Measurements from ENCODE around the gene HBA1. TPM values are rescaled to one million over a fixed set of nuclear protein-coding genes. Genes with fewer than 3 reads are reported as not detected.

The HBA1 gene
- total and polyA plus RNA-seq, 9 of the 15 experiments (the other 6 are each of a cell fraction or from before 2014, with no cell fraction given): 128 to 2,388 (median 380) TPM

DNA sequence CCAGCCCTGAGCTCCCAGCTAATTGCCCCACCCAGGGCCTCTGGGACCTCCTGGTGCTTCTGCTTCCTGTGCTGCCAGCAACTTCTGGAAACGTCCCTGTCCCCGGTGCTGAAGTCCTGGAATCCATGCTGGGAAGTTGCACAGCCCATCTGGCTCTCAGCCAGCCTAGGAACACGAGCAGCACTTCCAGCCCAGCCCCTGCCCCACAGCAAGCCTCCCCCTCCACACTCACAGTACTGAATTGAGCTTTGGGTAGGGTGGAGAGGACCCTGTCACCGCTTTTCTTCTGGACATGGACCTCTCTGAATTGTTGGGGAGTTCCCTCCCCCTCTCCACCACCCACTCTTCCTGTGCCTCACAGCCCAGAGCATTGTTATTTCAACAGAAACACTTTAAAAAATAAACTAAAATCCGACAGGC lies 6.4 kb upstream of the HBA1 start (continued):
- TF ChIP-seq, protein P1, sequence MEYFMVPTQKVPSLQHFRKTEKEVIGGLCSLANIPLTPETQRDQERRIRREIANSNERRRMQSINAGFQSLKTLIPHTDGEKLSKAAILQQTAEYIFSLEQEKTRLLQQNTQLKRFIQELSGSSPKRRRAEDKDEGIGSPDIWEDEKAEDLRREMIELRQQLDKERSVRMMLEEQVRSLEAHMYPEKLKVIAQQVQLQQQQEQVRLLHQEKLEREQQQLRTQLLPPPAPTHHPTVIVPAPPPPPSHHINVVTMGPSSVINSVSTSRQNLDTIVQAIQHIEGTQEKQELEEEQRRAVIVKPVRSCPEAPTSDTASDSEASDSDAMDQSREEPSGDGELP (CRISPR knock-in tag; IDR thresholded peaks at IDR 0.05; ENCODE audit: borderline replicate concordance): peak; percentile 47
- TF ChIP-seq SMARCA4 (IDR thresholded peaks at IDR 0.05): 0 out of 2 replicates have a peak, but pooled peaks have one; percentile 13
- 0 out of 2 replicates have a peak, but pooled peaks have one; percentile 27 for TF ChIP-seq NCOA1 (IDR thresholded peaks at IDR 0.05; ENCODE audit: low read depth)
- TF ChIP-seq, protein P2, sequence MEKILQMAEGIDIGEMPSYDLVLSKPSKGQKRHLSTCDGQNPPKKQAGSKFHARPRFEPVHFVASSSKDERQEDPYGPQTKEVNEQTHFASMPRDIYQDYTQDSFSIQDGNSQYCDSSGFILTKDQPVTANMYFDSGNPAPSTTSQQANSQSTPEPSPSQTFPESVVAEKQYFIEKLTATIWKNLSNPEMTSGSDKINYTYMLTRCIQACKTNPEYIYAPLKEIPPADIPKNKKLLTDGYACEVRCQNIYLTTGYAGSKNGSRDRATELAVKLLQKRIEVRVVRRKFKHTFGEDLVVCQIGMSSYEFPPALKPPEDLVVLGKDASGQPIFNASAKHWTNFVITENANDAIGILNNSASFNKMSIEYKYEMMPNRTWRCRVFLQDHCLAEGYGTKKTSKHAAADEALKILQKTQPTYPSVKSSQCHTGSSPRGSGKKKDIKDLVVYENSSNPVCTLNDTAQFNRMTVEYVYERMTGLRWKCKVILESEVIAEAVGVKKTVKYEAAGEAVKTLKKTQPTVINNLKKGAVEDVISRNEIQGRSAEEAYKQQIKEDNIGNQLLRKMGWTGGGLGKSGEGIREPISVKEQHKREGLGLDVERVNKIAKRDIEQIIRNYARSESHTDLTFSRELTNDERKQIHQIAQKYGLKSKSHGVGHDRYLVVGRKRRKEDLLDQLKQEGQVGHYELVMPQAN (IDR thresholded peaks at IDR 0.05; ENCODE audit: borderline replicate concordance): 0 out of 2 replicates have a peak, but pooled peaks have one; percentile 53
- TF ChIP-seq, protein P3, sequence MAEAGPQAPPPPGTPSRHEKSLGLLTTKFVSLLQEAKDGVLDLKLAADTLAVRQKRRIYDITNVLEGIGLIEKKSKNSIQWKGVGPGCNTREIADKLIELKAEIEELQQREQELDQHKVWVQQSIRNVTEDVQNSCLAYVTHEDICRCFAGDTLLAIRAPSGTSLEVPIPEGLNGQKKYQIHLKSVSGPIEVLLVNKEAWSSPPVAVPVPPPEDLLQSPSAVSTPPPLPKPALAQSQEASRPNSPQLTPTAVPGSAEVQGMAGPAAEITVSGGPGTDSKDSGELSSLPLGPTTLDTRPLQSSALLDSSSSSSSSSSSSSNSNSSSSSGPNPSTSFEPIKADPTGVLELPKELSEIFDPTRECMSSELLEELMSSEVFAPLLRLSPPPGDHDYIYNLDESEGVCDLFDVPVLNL (CRISPR knock-in tag; IDR thresholded peaks at IDR 0.05; ENCODE audit: low read depth): peak; percentile 26; the same call in 1 of the 2 replicates
- peak in 1 of 2 experiments; percentile 79 for TF ChIP-seq AFF1 (IDR thresholded peaks at IDR 0.05; ENCODE audit: low read depth in 1 of 2, partially characterized antibody in 2 of 2)
- TF ChIP-seq EGR1 (conservative IDR thresholded peaks at IDR 0.05): peak; percentile 58
- peak; percentile 40; the same call in 1 of the 2 replicates for TF ChIP-seq ETS1 (conservative IDR thresholded peaks at IDR 0.05; ENCODE audit: control insufficient read depth, low read depth, low read length)
- TF ChIP-seq EHMT2 (IDR thresholded peaks at IDR 0.05): peak; percentile 97
